ENCODE results near the gene USP53. TPM values are rescaled to one million over a fixed set of nuclear protein-coding genes. Genes with fewer than 3 reads are reported as not detected.
"Not testable (repeated sequence)": the region's sequence is repeated elsewhere in the genome, so short reads cannot be mapped to it uniquely, and the experiment has no call there.

USP53 gene
- 10 to 100 TPM in 2 of 3 donors, 1 to 10 TPM in 1; 9.7 to 28.2 (median 15.6) TPM for polyA plus RNA-seq

DNA sequence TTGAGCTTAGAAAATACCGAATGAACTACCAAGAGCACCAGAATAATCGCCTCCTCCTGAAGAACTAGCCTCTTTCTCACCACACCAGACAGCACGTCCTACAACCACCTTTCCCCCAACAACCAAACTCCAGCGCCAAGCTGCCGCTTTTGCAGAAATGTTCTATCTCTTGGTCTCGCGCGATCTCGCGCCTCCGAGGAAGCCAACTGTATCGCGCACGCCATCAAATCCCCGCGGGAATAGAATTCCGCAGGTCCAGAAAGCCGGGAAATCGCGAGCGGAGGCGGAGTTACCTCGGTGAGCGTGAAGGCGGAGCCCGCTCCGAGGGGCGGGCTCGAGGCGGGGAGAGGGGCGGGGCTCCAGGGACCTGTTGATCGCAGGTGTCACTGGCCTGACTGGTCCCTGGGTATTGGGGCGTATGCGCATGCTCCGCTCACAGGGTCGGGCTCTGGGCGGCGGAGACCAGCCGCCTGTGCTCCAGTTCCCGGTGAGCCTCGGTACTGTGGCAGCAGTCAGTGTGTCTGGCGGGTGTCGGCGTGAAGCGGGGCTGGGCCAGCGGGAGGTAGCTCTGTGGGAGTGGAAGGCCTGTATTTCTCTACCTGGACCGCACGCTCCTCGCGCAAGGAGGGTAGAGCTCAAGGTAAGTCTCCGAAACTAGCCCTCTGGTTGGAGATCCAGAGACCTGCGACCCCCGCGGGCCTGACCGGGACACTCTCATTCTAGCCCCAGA lies at the start of gene USP53:
Gene USP53 (plus strand): TSS at position 480 of the 730 bp plus-strand sequence. CDS start 27,047 bp downstream, outside the sequence.
- peak within 1 kb of the TSS; percentile 70 for H3K27ac ChIP-seq (ENCODE audit: low read depth, low read length)
- 0% methylated on average over 54 to 55 of the region's 55 CpGs for WGBS, 3 donors

DNA sequence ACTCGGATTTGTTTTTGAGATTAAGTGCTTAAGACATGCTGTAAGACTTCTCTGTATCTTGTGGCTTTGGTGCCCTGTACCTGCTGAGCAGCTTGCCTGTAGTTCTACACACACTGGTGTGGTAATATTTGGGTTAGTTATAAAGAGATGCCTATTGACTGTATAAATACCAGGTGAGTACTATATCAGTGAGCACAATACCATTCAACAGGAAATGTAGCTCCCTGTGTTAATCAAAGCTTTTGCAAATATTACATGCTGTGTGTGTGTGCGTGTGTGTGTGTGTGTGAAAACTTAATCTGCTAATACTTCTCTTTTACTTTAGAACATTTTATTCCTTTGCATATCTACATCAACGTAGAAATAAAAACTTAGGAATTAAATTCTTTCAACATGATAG lies 46.7 kb upstream of the USP53 start:
- WGBS, 3 donors: 63 to 90% (median 89%) methylated on average over 3 of the region's 3 CpGs
- H3K27ac ChIP-seq (ENCODE audit: low read depth, low read length): no peak overlapping the region

DNA sequence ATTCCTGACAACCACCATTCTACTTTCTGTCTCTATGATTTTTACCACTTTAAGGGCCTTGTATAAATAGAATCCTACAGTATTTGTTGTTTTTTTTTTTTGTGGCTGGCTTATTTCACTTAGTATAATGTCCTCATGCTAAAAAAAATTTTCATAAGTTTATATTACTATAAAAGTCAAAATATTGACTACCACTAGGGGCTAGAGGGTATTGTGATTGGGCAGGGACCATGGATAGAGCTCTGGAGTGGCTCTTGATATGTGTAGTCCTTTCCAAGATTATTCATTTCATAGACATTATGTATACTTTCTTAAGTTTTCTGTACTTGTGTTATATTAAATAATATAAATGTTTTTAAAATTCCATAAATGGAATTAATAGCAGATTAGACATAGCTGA lies 42.3 kb upstream of the USP53 start:
- H3K27ac ChIP-seq (ENCODE audit: low read depth, low read length): no peak overlapping the region

DNA sequence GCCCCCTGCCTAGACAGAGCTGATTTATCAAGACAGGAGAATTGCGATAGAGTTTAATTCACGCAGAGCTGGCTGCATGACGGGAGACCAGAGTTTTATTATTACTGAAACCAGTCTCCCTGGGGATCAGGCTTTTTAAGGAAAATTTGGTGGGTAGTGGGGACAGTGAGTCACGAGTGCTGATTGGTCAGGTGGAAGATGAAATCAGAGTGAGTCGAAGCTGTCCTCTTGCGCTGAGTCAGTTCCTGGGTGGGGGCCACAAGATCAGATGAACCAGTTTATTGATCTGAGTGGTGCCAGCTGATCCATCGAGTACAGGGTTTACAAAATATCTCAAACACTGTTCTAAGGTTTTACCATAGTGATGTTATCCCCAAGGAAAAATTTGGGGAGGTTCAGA lies 40.3 kb upstream of the USP53 start:
- H3K27ac ChIP-seq (ENCODE audit: low read depth, low read length): no peak overlapping the region
- 85 to 86% (median 86%) methylated on average over 7 of the region's 7 CpGs for WGBS, 3 donors

DNA sequence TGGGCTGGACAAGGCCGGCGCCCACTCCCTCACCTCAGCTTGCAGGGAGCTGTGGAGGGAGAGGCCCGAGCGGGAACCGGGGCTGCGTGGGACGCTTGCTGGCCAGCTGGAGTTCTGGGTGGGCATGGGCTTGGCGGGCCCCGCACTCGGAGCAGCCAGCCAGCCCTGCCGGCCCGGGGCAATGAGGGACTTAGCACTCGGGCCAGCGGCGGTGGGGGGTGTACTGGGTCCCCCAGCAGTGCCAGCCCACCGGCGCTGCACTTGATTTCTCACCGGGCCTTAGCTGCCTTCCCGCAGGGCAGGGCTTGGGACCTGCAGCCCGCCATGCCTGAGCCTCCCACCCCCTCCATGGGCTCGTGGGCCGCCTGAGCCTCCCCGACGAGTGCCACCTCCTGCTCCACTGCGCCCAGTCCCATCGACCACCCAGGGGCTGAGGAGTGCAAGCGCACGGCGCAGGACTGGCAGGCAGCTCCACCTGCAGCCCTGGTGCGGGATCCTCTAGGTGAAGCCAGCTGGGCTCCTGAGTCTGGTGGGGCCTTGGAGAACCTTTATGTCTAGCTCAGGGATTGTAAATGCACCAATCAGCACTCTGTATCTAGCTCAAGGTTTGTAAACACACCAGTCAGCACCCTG lies 38.7 kb upstream of the USP53 start:
- H3K27ac ChIP-seq (ENCODE audit: low read depth, low read length): not testable (repeated sequence)
- 94 to 95% (median 95%) methylated on average over 24 to 30 of the region's 30 CpGs for WGBS, 3 donors

DNA sequence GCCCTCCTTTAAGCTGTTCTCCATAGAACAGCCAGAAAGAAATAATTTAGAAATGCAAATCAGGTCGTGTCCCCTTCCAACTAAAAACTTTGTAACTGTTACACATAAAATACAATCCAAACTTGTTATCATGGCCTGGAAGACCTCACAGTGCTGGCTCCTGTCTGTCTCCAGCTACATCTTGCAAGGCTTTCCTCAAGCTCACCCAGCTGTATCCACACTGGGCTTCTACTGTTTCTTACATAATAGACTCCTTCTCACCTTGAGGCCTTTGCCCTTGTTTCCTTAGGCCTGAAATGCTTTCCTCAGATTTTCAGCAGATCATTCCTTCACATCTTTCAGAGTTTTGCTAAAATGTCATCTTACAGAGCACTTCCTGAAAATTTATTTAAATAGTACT lies 33.5 kb upstream of the USP53 start:
- WGBS, 3 donors: 63 to 84% (median 71%) methylated on average over 1 of the region's 1 CpG
- no peak overlapping the region for H3K27ac ChIP-seq (ENCODE audit: low read depth, low read length)

DNA sequence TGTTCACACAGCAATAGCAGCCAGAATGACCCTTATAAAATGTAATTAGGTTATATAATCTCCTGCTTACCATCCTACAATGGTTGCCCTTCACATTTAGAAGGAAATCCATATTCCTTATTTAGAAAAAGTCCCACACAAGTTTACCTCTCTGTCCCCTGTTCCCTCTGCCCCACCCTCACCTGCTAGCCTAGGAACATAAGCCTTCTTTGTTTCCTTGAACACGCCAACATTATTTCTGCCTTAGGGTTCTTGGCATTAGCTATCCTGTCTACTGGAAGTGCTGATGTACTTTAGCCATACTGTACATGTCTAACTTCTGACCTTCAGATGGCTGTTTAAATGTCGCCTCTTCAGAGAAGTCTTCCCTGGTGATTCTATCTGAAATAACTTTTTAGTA lies 28.4 kb upstream of the USP53 start:
- H3K27ac ChIP-seq (ENCODE audit: low read depth, low read length): no peak overlapping the region
- 91 to 97% (median 93%) methylated on average over 2 of the region's 2 CpGs for WGBS, 3 donors

DNA sequence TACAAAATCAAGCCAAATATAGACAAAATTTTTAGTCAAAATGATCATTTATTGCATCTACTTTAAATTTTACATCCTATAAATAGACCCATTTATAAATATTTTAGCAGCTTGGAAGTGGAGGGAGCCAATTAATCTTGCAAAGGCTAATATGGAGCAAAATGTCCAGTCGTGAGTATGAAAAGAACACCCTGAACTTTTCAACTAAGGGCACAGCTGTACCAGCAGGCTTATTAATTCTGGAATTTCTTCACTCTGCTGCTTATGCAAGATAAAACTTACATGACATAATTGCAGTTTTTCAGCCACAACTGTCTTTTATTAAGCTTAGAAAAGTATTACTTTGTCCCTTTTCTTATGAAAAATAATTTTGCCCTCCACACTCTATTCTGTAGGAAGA lies 22.9 kb upstream of the USP53 start:
- 18 to 38% (median 24%) methylated on average over 1 of the region's 1 CpG for WGBS, 3 donors
- H3K27ac ChIP-seq (ENCODE audit: low read depth, low read length): no peak overlapping the region

DNA sequence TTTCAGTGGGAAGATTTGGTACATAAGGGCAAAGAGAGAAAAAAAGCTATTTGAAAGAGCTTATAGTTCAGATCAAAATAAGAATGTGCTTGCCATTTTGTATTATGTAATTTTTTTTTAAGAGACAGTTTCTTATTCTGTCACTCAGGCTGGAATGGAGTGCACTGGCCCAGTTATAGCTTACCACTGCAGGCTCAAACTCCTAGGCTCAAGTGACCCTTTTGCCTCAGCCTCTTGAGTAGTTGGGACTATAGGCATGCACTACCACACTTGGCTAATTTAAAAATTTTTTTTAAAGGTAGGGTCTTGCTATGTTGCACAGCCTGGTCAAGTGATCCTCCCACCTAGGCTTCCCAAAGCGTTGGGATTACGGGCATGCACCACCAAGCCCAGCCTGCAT lies 22.2 kb upstream of the USP53 start:
- no peak overlapping the region for H3K27ac ChIP-seq (ENCODE audit: low read depth, low read length)
- 94 to 100% (median 95%) methylated on average over 2 of the region's 2 CpGs for WGBS, 3 donors

DNA sequence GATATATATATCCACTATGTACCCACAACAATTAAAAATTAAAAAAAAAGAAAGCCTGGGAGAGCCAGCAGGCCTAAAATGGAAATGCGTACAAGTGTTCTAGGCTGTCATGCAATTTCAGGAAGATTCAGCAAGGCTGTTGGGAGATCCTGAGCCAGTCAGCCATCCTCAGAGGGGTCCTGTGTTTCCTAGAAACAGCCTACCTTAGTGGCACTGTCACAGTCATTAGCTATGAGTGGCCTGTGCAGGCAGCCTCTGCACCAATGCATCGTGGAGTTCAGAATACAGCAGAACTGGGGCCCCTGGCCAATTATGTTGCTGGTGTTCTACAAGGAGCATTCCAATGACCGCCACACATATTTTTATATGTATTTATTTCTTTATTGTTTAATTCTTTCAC lies 21.0 kb upstream of the USP53 start:
- WGBS, 3 donors: 93 to 100% (median 95%) methylated on average over 3 of the region's 3 CpGs
- H3K27ac ChIP-seq (ENCODE audit: low read depth, low read length): no peak overlapping the region

DNA sequence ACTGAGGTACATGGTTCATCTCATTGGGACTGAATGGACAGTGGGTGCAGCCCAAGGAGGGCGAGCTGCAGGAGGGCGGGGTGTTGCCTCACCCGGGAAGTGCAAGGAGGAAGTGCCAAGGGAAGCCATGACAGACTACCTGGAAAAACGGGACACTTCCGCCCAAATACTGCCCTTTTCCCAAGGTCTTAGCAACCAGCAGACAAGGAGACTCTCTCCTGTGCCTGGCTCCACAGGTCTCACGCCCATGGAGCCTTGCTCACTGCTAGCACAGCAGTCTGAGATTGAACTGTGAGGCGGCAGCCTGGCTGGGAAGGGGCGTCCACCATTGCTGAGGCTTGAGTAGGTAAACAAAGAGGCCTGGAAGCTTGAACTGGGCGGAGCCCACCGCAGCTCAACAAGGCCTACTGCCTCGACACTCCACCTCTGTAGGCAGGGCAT lies 14.7 kb upstream of the USP53 start:
- WGBS, 3 donors: 89 to 93% (median 90%) methylated on average over 11 of the region's 11 CpGs
- H3K27ac ChIP-seq (ENCODE audit: low read depth, low read length): no peak overlapping the region

DNA sequence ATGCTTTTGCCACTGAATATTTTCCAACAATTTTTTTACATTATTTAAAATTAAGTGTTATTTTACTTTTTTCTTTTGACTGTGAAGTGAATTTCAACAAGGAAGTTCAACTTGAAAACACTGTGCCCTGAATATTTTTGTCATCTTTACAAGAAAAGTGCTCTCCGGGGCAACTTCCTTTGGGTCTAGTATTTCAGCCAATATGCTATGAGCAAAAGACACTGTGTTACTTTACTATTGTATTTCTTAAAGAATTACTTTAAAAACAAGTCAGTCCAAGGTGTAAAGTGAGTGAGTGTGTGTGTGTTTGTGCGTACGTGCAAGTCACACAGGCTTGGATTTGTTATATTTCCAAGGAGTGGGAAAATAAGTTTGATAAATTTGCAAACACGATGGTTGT lies 7.6 kb upstream of the USP53 start:
- 62 to 83% (median 70%) methylated on average over 4 of the region's 4 CpGs for WGBS, 3 donors
- no peak overlapping the region for H3K27ac ChIP-seq (ENCODE audit: low read depth, low read length)

DNA sequence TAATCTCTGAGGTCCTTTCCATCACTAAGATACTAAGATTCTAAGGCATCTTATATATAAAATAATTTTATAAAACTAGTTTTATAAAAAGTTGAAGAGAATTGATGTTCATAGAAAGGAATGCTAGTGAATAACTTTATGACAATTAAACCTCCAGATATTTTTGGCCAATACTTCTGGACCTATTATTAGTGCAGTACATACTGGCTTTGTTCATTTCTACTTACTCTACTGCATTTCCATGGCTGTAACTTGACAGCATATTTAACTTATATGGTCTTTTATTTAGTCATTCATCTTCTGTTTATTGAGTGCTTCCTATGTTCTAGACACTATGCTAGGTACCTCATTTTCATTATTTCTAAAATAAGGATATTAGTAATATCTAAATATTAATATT lies 6.8 kb upstream of the USP53 start:
- no peak overlapping the region for H3K27ac ChIP-seq (ENCODE audit: low read depth, low read length)

DNA sequence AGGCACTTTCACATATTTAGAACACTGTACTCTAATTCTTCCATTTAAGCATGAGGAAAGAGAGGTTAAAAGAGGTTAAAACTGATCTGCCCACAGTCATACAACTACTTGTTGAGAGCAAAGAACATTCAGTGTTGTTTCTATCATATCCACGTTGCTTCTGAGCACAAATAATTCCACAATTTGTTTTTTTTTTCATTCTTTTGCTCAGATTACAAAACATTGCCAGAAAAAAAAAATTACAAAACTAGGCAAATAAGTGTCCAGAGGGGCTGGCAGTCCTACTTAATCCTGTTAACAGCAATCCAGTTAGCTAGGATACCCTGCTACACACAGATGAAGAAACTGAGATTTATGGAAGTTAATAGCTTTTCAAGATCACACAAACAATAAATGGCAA lies 6.3 kb upstream of the USP53 start:
- H3K27ac ChIP-seq (ENCODE audit: low read depth, low read length): no peak overlapping the region
- 38 to 64% (median 64%) methylated on average over 1 of the region's 1 CpG for WGBS, 3 donors

DNA sequence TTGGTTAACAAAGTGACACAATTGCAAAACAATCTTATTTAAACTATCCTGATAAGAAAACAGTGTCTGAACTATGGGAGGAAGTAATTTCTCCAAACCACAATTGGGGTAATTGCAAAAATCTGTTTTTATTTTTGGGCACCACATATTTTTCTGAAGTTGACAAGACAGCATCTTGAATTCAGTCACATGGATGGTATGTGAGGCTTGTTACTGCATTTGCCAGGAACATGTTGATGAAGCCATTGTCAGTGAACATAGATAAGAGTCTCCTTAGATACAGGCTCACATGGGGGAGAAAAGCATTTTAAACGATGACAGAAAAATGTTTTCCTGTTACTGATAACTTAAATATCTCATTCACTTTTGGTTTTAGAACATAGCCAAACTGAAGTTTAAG lies 5.5 kb upstream of the USP53 start:
- WGBS, 3 donors: 11 to 22% (median 13%) methylated on average over 1 of the region's 1 CpG
- H3K27ac ChIP-seq (ENCODE audit: low read depth, low read length): no peak overlapping the region

DNA sequence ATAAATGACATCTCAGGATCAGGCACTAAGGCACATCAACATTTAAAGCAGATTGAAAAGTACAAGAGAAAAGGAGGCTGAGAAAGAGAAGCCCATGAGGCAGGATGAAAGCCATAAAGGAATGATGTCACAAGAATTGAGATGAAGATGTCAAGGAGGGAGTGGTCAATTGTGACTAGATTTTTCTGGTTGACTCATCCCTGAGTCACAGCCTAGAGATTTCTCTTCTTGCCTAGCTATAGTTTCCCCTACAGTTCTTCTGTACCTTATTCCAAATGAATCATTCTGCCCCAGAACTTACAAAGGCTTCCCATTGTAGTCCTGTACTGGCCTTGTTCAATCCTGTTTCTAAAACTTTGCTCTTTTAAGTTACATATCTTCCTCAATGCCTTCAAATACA lies 3.4 kb upstream of the USP53 start:
- H3K27ac ChIP-seq (ENCODE audit: low read depth, low read length): no peak overlapping the region

DNA sequence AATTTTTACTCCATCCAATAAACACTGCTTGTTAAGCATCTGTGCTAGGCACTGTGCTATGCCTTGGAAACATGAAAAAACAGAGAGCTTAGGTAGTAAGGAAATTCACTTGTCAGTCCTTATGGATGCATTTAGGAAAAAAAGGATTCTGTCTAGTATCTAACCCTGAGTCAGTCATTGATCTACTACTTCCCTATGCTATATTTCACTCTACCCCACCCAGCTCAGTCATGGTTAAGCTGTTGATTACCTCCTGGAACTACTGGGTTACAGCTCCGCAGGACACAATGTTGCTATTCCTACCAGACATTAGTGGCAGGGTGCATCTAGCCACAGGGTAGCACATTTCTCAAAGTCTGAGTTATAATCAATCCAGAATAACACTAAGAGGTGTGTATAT lies 2.9 kb upstream of the USP53 start:
- no peak overlapping the region for H3K27ac ChIP-seq (ENCODE audit: low read depth, low read length)
- 93 to 100% (median 94%) methylated on average over 1 of the region's 1 CpG for WGBS, 3 donors

DNA sequence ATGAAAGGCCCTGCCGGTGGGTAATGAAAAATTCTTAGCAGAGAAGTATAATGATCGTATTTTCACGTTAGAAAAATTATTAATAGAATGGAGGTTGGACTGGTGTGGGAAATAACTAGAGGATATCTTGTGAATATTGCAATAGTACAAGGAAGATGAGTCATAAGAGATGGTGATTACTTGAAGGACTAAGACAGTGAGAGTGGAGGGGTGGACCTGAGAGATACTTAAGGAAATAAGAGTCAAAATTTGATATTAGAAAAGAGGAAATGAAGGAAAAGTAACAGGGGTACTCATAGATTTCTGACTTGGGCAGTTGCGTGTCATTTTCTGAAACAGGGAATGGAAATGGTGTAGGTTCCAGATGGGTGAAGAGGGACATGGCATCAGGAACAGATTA lies 1.7 kb upstream of the USP53 start:
- WGBS, 3 donors: 87 to 90% (median 88%) methylated on average over 4 of the region's 4 CpGs
- H3K27ac ChIP-seq (ENCODE audit: low read depth, low read length): no peak overlapping the region

DNA sequence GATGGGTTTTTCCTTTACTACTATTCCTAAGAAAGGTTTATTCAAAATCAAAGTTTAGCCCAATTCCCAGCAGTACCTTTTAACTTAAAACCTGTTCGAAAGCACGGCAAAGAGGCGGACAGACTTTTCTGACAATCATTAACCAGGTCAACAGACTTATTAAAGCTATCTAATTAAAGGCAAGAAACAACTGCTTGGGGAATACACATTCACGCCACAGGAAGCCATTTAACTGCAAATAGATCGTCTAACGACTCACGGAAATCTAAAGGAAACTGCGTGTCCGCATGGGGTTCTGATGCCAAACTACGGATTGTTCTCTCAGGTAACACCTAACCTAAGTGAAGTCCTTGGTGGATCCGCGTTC lies 663 bp upstream of the USP53 start:
- 1% methylated on average over 12 of the region's 12 CpGs for WGBS, 3 donors
- peak overlapping the region; percentile 70 for H3K27ac ChIP-seq (ENCODE audit: low read depth, low read length)

DNA sequence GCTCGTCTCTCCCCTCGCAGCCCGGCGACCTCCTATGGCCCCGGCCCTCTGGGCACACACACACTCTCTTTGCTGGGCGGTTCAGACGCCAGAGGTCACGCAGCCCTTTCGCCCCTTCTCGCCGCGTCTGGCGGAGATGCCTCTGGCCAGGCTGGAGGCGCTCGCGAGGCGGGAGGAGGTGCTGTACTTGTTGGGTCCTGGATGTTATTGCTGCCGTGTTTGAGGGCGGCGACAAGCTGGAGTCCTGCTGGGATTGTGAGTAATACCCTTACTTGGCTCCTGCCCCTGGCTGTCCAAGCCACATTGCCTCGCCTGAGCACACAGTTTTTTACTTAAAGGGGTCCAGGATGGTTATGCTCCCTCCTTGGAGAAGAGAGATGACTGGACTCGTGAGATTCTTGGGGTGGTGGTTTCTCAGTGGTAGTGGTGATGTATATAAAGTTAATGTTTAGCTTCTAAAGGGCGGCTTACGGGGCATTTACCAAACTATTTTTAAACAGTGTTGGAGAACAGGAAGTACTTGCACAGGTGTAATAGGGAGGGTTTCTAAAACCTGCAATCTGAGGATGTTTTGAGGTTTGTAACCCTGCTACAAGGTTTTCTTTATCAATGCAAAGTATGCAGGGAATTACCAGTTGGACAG lies 572 bp downstream of the USP53 start:
- 0 to 1% (median 0%) methylated on average over 24 of the region's 24 CpGs for WGBS, 3 donors
- H3K27ac ChIP-seq (ENCODE audit: low read depth, low read length): no peak overlapping the region
